Psoas muscle (tissue), 8 donors: Measurements from ENCODE around the gene CPEB3. TPM values are rescaled to one million over a fixed set of nuclear protein-coding genes. Genes with fewer than 3 reads are reported as not detected.
"Not testable (repeated sequence)": the region's sequence is repeated elsewhere in the genome, so short reads cannot be mapped to it uniquely, and the experiment has no call there.

Experiments
- ATAC-seq, 4 donors: fragments of 200-7000 bp; cut with Tn5 transposase; one replicate each; pipeline ENCODE4 v1.9.1; 2020; ENCODE audit warnings: moderate library complexity in 3 of 4, mild to moderate bottlenecking in 2 of 4
- DNase-seq, 2 donors: peaks; one replicate each; pipeline ENCODE4 v3.0.0-alpha.2; 2020
- H3K27ac ChIP-seq: fragments of 200-600 bp; one replicate; pipeline ENCODE4 v1.8.0; 2022
- H3K27me3 ChIP-seq, 3 donors: fragments of 200-600 bp in 1 of 3; one replicate each; pipeline versions ENCODE4 v1.6.1 to v1.8.0; 2013 to 2022; ENCODE audit warnings: low read length in 2 of 3, mild to moderate bottlenecking in 2 of 3, moderate library complexity in 1 of 3; ENCODE audit not compliant: insufficient read depth in 3 of 3
- H3K36me3 ChIP-seq, 2 donors: fragments of 200-600 bp in 1 of 2; one replicate each; pipeline versions ENCODE4 v1.6.1 to v1.8.0; 2013 to 2022; ENCODE audit warnings: low read depth in 1 of 2, mild to moderate bottlenecking in 1 of 2, moderate library complexity in 1 of 2; ENCODE audit not compliant: insufficient read depth in 1 of 2
- H3K4me1 ChIP-seq: fragments of 200-600 bp; one replicate; pipeline ENCODE4 v1.8.0; 2022
- H3K4me3 ChIP-seq: fragments of 200-600 bp; one replicate; pipeline ENCODE4 v1.8.0; 2022; ENCODE audit warnings: mild to moderate bottlenecking
- H3K9me3 ChIP-seq: fragments of 200-600 bp; one replicate; pipeline ENCODE4 v1.8.0; 2022
- CTCF ChIP-seq: fragments of 200-600 bp; IDR thresholded peaks from one replicate; pipeline ENCODE4 v1.8.0; 2022; ENCODE audit warnings: antibody characterized with exemption
- WGBS, 3 donors: extraction: QIAGEN DNeasy Blood & Tissue Kit; methylation state at CpG; one replicate each; pipeline versions ENCODE4 v1.1.6 to v1.1.7; 2013; 5-methylcytosine and 5-hydroxymethylcytosine counted together
- intact Hi-C, 2 donors: fragments of 100-400 bp; cut with DNase I; formaldehyde crosslinking; loops; one replicate each; pipeline versions ENCODE4 v1.11.0 to v1.14.2; 2022
- polyA plus RNA-seq, 3 donors: library from polyadenylated mRNA; stranded (reverse); fragments of 200-250 nt; gene quantifications; one replicate each; pipeline ENCODE4 v1.2.3, GENCODE V29; 2013
- total RNA-seq, 4 donors: library from RNA; stranded (reverse); fragmentation: NEBNext Ultra II Directional in 2 of 4; extraction: Animal tissue kit (Norgen Biotek cat#: 25700) in 2 of 4; gene quantifications; one replicate each; pipeline versions ENCODE4 v1.2.1 to v1.2.4, GENCODE V29; 2021 to 2023
- donor health status: healthy with polysubstance abuse.
- donor health status: DM: no; HTN: no; CAD: no; lungs with moderate emphysema.
- donor health status: Bipolar disorder and iron deficiency.
- donor health status: healthy.
- donor health status: DM: yes; HTN: yes; CAD: no.
- donor health status: DM: no; HTN: no; CAD: no.
- donor health status: DM: no; HTN: no; CAD: no.
- donor health status: DM: yes; HTN: yes; CAD: no.

Gene CPEB3
- total and polyA plus RNA-seq, 7 donors = 0.44 to 16.9 (median 9.8) TPM

- Histone ChIP-seq H3K27me3 (no peaks in the 10 kb centered on the region), H3K27ac (no peak overlapping the region), H3K9me3 (no peaks in the 10 kb centered on the region), H3K36me3 (peaks cover 0 to 6% of the 10 kb centered on the region in 2 donors), H3K4me1 (peaks cover 14% of the 10 kb centered on the region), H3K4me3 (no peak overlapping the region)
- WGBS, 3 donors = 89 to 96% (median 93%) methylated on average over 3 of the region's 3 CpGs
- DNase-seq (no peak), ATAC-seq (no peak)
- TF ChIP-seq CTCF = no peak
- intact Hi-C loops = no loop called here
These were observed 72.3 kb downstream of the CPEB3 start for GRCh38 chr10:92218569-92218968.

DNA sequence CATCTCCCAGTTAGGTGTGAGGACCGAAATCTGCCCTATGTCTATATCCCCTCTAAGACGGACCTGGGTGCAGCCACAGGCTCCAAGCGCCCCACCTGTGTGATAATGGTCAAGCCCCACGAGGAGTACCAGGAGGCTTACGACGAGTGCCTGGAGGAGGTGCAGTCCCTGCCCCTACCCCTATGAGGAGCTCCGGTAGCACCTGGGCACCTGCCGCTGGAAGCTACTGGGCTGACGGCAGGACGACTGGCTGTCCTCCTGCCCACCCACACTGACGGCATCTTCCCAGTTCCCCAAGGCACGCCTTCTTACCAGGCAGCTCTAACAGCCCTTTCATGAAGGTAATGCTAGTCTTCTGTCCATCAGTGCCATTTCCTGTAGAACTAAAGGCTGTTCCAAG, 74.3 kb downstream of the CPEB3 start:
- peak in 3 of 4 donors; percentile 53 to 57 (median 54) for ATAC-seq
- H3K4me3 ChIP-seq, DNase-seq, intact Hi-C loops, H3K27me3 ChIP-seq, H3K27ac ChIP-seq, H3K36me3 ChIP-seq, H3K9me3 ChIP-seq: not testable (repeated sequence)
- H3K4me1 ChIP-seq = peaks cover 10% of the 10 kb centered on the region
- WGBS, 3 donors = 83 to 87% (median 86%) methylated on average over 12 of the region's 12 CpGs

DNA sequence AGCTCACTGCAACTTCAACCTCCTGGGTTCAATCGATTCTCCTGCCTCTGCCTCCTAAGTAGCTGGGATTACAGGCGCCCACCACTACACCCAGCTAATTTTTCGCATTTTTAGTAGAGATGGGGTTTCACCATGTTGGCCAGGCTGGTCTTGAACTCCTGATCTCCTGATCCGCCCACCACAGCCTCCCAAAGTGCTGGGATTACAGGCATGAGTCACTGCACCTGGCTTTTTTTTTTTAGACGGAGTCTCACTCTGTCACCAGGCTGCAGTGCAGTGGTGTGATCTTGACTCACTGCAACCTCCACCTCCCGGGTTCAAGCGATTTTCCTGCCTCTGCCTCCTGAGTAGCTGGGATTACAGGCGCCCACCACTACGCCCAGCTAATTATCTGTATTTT, 75.7 kb downstream of the CPEB3 start:
- H3K36me3 ChIP-seq, H3K27ac ChIP-seq, DNase-seq, H3K9me3 ChIP-seq, H3K27me3 ChIP-seq, H3K4me3 ChIP-seq, intact Hi-C loops: not testable (repeated sequence)
- peaks cover 13% of the 10 kb centered on the region for H3K4me1 ChIP-seq
- WGBS, 3 donors = 86 to 95% (median 91%) methylated on average over 9 of the region's 9 CpGs
- peak in 2 of 4 donors; percentile 46 to 54 for ATAC-seq

DNA sequence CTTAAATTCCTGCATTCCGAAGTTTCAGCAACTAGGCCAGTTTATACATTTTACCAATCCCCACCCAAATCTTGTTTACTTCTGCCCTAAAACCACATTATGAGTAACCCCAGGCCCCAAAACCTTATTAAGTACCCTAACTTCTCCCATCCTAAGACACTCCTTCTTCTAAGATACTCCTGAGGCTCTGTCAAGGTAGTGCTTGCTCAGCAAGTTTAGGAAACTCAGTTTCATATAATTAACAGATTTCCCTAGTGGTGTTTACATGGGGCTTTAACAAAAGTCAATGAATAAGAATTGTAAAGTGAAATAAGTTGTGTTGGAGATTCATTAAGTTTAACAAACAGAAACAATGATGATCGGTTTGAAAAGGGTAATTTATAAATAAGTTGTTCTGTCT, 77.8 kb downstream of the CPEB3 start:
- no peak overlapping the region for H3K4me3 ChIP-seq
- H3K36me3 ChIP-seq = no peaks in the 10 kb centered on the region
- peaks cover 14% of the 10 kb centered on the region for H3K4me1 ChIP-seq
- DNase-seq = no peak
- no peak for TF ChIP-seq CTCF
- H3K27ac ChIP-seq = no peak overlapping the region
- WGBS, 3 donors = 97 to 98% (median 97%) methylated on average over 2 of the region's 2 CpGs
- no peaks in the 10 kb centered on the region for H3K9me3 ChIP-seq
- ATAC-seq = no peak
- intact Hi-C loops = no loop called here
- H3K27me3 ChIP-seq = no peaks in the 10 kb centered on the region

- 61 to 71% (median 70%) methylated on average over 3 of the region's 3 CpGs for WGBS, 3 donors
- no peak overlapping the region for H3K27ac ChIP-seq
- no peaks in the 10 kb centered on the region for H3K36me3 ChIP-seq
- H3K4me3 ChIP-seq = no peak overlapping the region
- intact Hi-C loops = no loop called here
- no peaks in the 10 kb centered on the region for H3K27me3 ChIP-seq
- no peaks in the 10 kb centered on the region for H3K9me3 ChIP-seq
- ATAC-seq (peak in 2 of 4 donors; percentile 26 to 28), DNase-seq (no peak)
- peaks cover 28% of the 10 kb centered on the region for H3K4me1 ChIP-seq
- TF ChIP-seq CTCF = no peak
These were observed 82.1 kb downstream of the CPEB3 start for GRCh38 chr10:92208736-92209135.

DNA sequence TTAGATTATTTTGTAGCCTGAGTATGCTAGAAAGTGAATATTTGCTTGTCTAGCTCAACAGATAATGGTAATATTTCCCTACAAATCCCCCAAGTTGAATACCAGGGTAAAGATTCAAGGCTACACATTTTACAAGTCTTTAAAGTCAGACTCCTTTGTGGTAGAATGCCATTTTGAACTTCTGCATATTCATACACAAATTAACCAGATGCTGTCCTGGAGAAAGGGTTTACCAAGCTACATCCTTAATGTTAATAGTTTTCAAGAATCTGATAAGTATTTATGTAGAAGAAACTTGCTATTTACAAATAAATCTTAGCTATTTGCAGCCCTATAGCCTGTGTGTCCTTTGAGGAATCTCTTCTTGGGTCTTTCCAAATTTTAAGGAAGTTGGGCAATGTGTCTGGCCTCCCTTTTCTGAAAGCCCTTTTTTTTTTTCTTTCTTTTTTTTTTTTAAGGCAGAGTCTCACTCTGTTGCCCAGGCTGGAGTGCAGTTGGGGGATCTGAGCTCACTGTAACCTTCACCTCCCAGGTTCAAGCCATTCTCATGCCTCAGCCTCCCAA, 82.6 kb downstream of the CPEB3 start:
- intact Hi-C loops = no loop called here
- TF ChIP-seq CTCF = no peak
- no peak for ATAC-seq
- H3K27me3 ChIP-seq = no peaks in the 10 kb centered on the region
- no peaks in the 10 kb centered on the region for H3K36me3 ChIP-seq
- no peak overlapping the region for H3K27ac ChIP-seq
- no peak for DNase-seq
- H3K4me1 ChIP-seq = peaks cover 28% of the 10 kb centered on the region
- no peak overlapping the region for H3K4me3 ChIP-seq
- H3K9me3 ChIP-seq = no peaks in the 10 kb centered on the region
